ENCODE results near the gene PALD1.
A peak's percentile ranks its signal among the peaks of the same experiment; 100 is the strongest.

The PALD1 gene

DNA sequence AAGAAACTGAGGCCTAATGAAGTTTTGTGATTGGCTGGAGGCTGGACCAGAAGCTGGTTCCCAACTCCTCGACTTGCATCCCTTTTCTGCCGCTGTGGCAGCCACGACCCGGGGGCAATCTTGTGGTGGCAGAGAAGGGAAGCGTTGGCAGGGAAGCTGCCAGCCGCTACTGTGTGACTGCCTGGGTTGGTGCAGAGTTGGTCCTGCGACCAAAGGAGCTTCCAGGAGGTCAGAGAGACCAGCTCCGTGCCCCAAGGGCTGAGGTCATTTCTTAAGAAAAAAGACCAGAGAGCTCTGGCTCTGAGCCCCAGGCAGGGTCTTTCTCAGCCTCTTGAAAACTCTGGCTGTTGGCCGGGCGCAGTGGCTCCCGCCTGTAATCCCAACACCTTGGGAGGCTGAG lies 76.8 kb downstream of the PALD1 start:
- in situ Hi-C loops (cut with MboI; ENCODE audit: low sequenced_read_pairs, unreplicated experiment) = loop anchor here (10.0 kb wide), 1 partner anchor 209 kb away; no protein-coding TSS in a partner anchor

DNA sequence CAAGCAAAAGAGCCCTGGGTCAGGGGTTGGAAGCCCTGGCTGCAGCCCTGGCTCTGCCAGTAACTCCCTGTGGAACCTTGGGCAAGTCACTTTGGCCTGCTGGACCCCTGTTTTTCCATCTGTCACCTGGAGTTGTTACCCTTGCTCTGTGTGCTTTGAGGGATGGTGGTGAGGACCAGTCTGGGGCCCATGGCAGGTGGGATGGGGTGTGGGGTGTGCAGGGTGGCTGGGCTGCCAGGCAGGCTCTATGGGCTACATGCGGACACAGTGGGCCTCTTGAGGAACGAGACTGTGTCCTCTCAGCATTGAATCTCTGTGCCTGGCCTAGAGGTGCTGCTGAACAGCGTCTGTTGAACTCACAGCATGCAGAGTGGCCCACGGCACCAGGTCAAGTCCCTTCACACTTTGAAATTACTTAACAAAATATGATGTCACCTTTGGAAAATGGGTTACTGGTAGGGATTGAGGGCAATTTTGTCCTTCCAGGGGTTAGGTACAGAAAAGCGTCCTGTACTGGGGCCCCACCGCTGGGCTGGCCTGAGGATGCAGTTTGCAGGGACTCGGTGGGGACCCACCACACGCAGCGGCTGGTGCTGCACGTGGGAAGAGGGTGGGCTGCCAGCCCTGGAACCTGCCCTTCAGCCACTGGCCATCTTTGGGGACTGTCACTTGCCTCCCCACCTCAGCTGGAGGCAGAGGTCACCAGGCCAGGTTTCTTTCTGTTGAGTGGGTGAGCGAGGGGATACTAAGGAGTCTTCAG lies 78.7 kb downstream of the PALD1 start:
- no peak for DNase-seq (ENCODE audit: low spot score)
- TF ChIP-seq, protein P1, sequence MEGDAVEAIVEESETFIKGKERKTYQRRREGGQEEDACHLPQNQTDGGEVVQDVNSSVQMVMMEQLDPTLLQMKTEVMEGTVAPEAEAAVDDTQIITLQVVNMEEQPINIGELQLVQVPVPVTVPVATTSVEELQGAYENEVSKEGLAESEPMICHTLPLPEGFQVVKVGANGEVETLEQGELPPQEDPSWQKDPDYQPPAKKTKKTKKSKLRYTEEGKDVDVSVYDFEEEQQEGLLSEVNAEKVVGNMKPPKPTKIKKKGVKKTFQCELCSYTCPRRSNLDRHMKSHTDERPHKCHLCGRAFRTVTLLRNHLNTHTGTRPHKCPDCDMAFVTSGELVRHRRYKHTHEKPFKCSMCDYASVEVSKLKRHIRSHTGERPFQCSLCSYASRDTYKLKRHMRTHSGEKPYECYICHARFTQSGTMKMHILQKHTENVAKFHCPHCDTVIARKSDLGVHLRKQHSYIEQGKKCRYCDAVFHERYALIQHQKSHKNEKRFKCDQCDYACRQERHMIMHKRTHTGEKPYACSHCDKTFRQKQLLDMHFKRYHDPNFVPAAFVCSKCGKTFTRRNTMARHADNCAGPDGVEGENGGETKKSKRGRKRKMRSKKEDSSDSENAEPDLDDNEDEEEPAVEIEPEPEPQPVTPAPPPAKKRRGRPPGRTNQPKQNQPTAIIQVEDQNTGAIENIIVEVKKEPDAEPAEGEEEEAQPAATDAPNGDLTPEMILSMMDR (IDR thresholded peaks at IDR 0.05; ENCODE audit: borderline replicate concordance, control extremely low read depth, extremely low read depth, insufficient read depth, missing control alignments) = no peak
- in situ Hi-C loops (cut with MboI; ENCODE audit: low sequenced_read_pairs, unreplicated experiment) = loop anchor here (10.0 kb wide), 1 partner anchor 208 kb away; no protein-coding TSS in a partner anchor

More for the DNA sequence above, 76.8 kb downstream of the PALD1 start:
- TF ChIP-seq, protein P1 (IDR thresholded peaks at IDR 0.05; ENCODE audit: borderline replicate concordance, control extremely low read depth, extremely low read depth, insufficient read depth, missing control alignments) = no peak
- no peak for DNase-seq (ENCODE audit: low spot score)

DNA sequence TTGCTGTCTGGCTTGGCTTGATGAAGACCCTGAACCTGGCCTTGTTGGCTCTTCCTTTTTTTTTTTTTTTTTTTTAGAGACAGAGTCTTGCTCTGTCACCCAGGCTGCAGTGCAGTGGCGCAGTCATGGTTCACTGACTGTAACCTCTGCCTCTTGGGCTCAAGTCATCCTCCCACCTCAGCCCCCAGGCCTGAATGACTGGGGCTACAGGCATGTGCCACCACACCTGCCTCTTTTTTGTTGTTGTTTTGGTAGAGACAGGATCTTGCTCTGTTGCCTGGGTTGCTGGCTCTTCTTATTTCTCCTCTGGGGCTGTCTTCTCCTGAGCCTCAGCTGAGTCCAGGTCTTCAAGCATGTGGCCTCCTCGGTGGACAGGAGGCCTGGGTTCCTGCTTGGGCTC lies 79.3 kb downstream of the PALD1 start:
- DNase-seq (ENCODE audit: low spot score) = no peak
- TF ChIP-seq, protein P1 (IDR thresholded peaks at IDR 0.05; ENCODE audit: borderline replicate concordance, control extremely low read depth, extremely low read depth, insufficient read depth, missing control alignments) = no peak
- in situ Hi-C loops (cut with MboI; ENCODE audit: low sequenced_read_pairs, unreplicated experiment) = loop anchor here (10.0 kb wide), 1 partner anchor 207 kb away; no protein-coding TSS in a partner anchor

DNA sequence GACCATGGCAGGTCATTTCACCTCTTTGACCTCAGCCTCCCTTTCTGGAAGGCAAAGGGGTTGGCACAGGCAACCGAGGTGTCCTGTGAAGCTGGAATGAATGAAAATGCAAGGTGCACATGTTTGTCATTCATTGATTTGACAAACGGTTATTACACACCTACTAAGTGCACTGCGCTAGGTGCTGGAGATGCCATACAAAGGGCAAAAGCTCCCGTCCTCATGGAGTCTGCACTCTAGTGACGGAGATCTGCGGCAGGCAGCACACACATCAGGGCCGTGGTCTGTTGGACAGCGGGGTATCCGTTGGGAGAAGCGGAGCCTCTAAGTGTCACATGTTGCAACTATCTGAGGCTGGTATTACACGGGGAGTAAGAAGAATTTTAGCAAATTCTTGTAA lies 79.7 kb downstream of the PALD1 start:
- in situ Hi-C loops (cut with MboI; ENCODE audit: low sequenced_read_pairs, unreplicated experiment) = loop anchor here (10.0 kb wide), 1 partner anchor 207 kb away; no protein-coding TSS in a partner anchor
- no peak for DNase-seq (ENCODE audit: low spot score)
- TF ChIP-seq, protein P1 (IDR thresholded peaks at IDR 0.05; ENCODE audit: borderline replicate concordance, control extremely low read depth, extremely low read depth, insufficient read depth, missing control alignments) = no peak

DNA sequence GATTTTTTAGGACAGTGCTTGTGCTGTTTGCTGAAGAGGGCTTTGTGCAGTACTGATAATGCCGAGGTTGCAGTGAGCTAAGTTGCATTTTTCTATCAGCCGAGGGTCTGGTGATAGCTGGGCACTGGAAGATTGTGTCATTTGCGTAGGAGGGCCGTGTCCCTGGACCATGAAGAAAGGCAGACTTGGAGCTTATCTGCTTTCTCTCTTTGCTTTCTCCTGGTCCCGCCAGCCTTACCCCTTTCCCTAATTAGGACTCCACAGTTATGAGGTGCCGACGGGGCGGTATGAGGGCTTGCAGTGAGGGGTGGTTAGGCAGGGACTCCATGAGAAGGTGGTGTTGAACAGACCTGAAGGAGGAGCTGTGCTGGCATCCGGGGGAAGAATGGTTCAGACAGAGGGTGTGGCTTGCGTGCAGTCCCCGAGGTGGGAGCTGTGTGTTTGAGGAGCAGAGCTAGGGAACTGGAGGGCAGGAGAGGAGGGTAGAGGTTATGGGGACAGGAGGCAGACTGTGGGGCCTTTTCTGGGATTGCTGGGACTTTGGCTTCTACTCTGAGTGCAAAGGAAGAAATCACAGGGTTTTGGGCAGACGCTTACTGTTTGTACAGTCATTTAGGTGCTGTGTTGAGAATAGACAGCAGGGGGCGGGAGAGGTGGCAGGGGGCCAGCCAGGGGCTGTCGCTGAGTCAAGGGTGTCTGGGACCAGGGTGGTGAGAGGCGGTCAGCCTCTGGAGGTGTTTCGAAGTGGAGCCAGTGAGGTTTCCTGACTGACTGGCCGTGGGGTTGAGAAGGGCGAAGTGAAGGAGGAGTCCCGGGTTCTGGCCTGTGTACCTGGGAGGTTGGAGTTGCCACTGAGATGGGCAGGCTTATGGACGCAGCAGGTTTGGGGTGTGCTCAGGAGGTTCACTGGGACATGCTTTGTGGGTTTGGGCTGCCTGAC lies 80.6 kb downstream of the PALD1 start:
- in situ Hi-C loops (cut with MboI; ENCODE audit: low sequenced_read_pairs, unreplicated experiment) = loop anchor here (10.0 kb wide), 1 partner anchor 206 kb away; no protein-coding TSS in a partner anchor
- TF ChIP-seq, protein P1 (IDR thresholded peaks at IDR 0.05; ENCODE audit: borderline replicate concordance, control extremely low read depth, extremely low read depth, insufficient read depth, missing control alignments) = peak; percentile 45
- peak; percentile 80 for DNase-seq (ENCODE audit: low spot score)

DNA sequence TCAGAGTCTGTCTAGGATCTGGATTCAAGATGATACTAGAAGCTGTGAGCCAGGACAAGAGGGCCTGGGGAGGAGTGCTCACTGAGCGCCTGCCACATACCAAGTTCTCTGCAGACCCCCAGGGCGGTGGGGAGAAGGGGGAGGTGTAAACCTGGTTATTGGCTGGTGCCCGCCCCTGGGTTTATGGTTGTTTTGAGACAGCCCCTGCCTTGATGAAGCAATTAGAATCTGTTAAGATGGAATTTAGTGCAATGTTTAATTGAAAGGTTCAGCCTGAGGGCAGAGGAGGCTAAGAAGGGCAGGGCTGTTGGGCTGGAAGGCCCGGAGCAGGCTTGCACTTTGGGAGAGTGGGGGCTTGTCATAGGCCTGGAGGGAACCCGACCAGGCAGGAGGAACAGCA lies 81.3 kb downstream of the PALD1 start:
- no peak for DNase-seq (ENCODE audit: low spot score)
- TF ChIP-seq, protein P1 (IDR thresholded peaks at IDR 0.05; ENCODE audit: borderline replicate concordance, control extremely low read depth, extremely low read depth, insufficient read depth, missing control alignments) = no peak
- in situ Hi-C loops (cut with MboI; ENCODE audit: low sequenced_read_pairs, unreplicated experiment) = loop anchor here (10.0 kb wide), 1 partner anchor 205 kb away; no protein-coding TSS in a partner anchor
